ENCODE data around the gene TAF15. TPM values are rescaled to one million over a fixed set of nuclear protein-coding genes. Genes with fewer than 3 reads are reported as not detected.

TAF15 gene
- polyA plus RNA-seq, 1 donor from 2014 or later: 45.8 TPM

DNA sequence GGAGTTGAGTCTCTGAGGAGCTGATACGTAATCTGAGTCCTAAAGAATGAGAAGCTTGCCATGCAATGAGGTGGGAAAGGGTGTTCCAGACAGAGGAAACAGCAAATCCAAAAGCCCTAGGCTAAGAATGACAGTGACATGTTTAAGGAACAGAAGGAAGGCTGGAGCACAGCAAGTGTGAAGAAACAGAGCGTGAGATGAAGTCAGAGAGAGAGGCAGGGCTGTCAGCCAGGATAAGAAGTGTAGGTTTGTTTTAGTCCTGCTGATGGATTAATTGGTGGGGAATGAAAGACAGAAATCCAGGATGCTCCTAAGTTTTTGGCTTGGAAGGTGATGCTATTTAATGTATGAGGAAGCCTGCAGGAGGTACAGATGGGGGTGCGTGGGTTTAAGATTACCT lies 28.3 kb upstream of the TAF15 start:
- no peak overlapping the region for H3K4me3 ChIP-seq (ENCODE audit: low read length)
- TF ChIP-seq TAF1 (IDR thresholded peaks at IDR 0.05; ENCODE audit: low read depth): no peak
- TF ChIP-seq RAD21 (conservative IDR thresholded peaks at IDR 0.05): no peak
- TF ChIP-seq EP300 (conservative IDR thresholded peaks at IDR 0.05; ENCODE audit: poor library complexity, severe bottlenecking): no peak
- TF ChIP-seq, protein P1, sequence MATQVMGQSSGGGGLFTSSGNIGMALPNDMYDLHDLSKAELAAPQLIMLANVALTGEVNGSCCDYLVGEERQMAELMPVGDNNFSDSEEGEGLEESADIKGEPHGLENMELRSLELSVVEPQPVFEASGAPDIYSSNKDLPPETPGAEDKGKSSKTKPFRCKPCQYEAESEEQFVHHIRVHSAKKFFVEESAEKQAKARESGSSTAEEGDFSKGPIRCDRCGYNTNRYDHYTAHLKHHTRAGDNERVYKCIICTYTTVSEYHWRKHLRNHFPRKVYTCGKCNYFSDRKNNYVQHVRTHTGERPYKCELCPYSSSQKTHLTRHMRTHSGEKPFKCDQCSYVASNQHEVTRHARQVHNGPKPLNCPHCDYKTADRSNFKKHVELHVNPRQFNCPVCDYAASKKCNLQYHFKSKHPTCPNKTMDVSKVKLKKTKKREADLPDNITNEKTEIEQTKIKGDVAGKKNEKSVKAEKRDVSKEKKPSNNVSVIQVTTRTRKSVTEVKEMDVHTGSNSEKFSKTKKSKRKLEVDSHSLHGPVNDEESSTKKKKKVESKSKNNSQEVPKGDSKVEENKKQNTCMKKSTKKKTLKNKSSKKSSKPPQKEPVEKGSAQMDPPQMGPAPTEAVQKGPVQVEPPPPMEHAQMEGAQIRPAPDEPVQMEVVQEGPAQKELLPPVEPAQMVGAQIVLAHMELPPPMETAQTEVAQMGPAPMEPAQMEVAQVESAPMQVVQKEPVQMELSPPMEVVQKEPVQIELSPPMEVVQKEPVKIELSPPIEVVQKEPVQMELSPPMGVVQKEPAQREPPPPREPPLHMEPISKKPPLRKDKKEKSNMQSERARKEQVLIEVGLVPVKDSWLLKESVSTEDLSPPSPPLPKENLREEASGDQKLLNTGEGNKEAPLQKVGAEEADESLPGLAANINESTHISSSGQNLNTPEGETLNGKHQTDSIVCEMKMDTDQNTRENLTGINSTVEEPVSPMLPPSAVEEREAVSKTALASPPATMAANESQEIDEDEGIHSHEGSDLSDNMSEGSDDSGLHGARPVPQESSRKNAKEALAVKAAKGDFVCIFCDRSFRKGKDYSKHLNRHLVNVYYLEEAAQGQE (IDR thresholded peaks at IDR 0.05; ENCODE audit: borderline replicate concordance): no peak
- TF ChIP-seq SMC3 (conservative IDR thresholded peaks at IDR 0.05; ENCODE audit: poor library complexity): no peak
- TF ChIP-seq, protein P2, sequence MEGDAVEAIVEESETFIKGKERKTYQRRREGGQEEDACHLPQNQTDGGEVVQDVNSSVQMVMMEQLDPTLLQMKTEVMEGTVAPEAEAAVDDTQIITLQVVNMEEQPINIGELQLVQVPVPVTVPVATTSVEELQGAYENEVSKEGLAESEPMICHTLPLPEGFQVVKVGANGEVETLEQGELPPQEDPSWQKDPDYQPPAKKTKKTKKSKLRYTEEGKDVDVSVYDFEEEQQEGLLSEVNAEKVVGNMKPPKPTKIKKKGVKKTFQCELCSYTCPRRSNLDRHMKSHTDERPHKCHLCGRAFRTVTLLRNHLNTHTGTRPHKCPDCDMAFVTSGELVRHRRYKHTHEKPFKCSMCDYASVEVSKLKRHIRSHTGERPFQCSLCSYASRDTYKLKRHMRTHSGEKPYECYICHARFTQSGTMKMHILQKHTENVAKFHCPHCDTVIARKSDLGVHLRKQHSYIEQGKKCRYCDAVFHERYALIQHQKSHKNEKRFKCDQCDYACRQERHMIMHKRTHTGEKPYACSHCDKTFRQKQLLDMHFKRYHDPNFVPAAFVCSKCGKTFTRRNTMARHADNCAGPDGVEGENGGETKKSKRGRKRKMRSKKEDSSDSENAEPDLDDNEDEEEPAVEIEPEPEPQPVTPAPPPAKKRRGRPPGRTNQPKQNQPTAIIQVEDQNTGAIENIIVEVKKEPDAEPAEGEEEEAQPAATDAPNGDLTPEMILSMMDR (IDR thresholded peaks at IDR 0.05; ENCODE audit: poor library complexity, severe bottlenecking): no peak
- no peak for TF ChIP-seq EZH2 (IDR thresholded peaks at IDR 0.05; ENCODE audit: borderline replicate concordance, insufficient read depth, low read length, poor library complexity, severe bottlenecking)
- TF ChIP-seq MXI1 (conservative IDR thresholded peaks at IDR 0.05; ENCODE audit: poor library complexity, severe bottlenecking): no peak
- no peak for TF ChIP-seq POLR2AphosphoS5 (IDR thresholded peaks at IDR 0.05)
- H3K9me3 ChIP-seq (ENCODE audit: low read length): no peaks in the 10 kb centered on the region

DNA sequence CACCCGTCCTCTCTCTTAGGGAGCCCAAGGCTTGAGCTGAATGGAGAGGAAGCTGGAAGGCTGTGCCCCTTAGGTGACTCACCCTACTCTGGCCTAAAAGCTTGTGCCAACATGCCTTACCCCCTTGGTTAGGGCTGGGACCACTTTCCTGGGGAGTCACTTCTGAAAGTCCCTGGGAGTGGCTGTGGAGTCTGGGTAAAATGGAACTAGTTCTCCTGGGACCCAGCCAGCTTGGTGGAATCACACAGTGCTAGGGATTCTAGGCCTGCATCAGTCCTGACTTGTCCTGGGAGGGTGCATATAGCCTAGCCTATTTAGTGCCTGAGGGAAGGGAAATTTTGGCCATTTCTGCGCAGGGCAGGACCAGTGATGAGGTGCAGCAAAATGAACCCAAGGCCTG lies 24.4 kb upstream of the TAF15 start:
- Histone ChIP-seq H3K9me3 (ENCODE audit: low read length) (no peaks in the 10 kb centered on the region), H3K4me3 (ENCODE audit: low read length) (no peak overlapping the region), H2AFZ (ENCODE audit: low read depth, low read length) (no peak overlapping the region), H3K4me2 (ENCODE audit: low read length) (no peak overlapping the region), H3F3A (ENCODE audit: insufficient read depth, low read length, poor library complexity, severe bottlenecking) (no peaks in the 10 kb centered on the region), H3K9me2 (ENCODE audit: insufficient read depth, low read length) (no peaks in the 10 kb centered on the region), H4K20me1 (ENCODE audit: insufficient read depth) (no peaks in the 10 kb centered on the region), H3K79me2 (replicated peaks; ENCODE audit: insufficient read depth, low read length) (no peaks in the 10 kb centered on the region), H3K36me3 (ENCODE audit: insufficient read depth, low read length) (no peaks in the 10 kb centered on the region), H3K27me3 (ENCODE audit: insufficient read depth, low read depth, low read length) (no peaks in the 10 kb centered on the region), H3K27ac (ENCODE audit: low read length) (no peak overlapping the region), H3K9ac (ENCODE audit: low read length) (no peak overlapping the region)
- TF ChIP-seq SMC3 (conservative IDR thresholded peaks at IDR 0.05; ENCODE audit: poor library complexity): no peak

More for the DNA sequence above, 28.3 kb upstream of the TAF15 start:
- Histone ChIP-seq H3K79me2 (replicated peaks; ENCODE audit: insufficient read depth, low read length) (no peaks in the 10 kb centered on the region), H3K9ac (ENCODE audit: low read length) (no peak overlapping the region), H3K9me2 (ENCODE audit: insufficient read depth, low read length) (no peaks in the 10 kb centered on the region), H3K4me2 (ENCODE audit: low read length) (no peak overlapping the region), H3K36me3 (ENCODE audit: insufficient read depth, low read length) (no peaks in the 10 kb centered on the region), H4K20me1 (ENCODE audit: insufficient read depth) (no peaks in the 10 kb centered on the region), H3K27ac (ENCODE audit: low read length) (no peak overlapping the region), H3F3A (ENCODE audit: insufficient read depth, low read length, poor library complexity, severe bottlenecking) (no peaks in the 10 kb centered on the region), H2AFZ (ENCODE audit: low read depth, low read length) (no peak overlapping the region), H3K27me3 (ENCODE audit: insufficient read depth, low read depth, low read length) (no peaks in the 10 kb centered on the region)

DNA sequence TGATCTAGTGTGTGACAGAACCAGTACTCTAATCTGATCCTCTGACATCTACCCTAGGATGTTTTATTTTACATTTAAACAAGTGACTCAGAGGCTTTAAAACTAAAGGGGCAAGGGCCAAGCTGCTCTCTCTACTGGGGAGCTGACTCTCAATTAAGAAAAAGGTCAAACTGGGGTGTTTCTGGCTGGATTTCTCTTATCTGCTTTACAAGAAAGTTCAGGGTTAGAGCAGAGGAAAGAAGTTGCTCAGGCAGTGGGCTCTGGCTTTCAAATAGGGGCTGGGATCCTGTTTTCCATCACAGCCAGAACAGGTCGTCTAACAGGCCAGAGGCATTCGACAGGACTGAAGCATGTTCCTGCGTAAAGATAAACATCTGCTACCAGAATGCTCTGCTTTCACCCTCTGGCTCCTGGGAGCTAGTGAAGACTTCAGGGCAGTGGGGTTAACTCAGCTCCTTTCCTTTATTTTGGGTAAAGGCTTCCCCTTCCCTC lies 22.3 kb upstream of the TAF15 start:
- H3K4me3 ChIP-seq (ENCODE audit: low read length): no peak overlapping the region
- H4K20me1 ChIP-seq (ENCODE audit: insufficient read depth): no peaks in the 10 kb centered on the region
- H3F3A ChIP-seq (ENCODE audit: insufficient read depth, low read length, poor library complexity, severe bottlenecking): no peaks in the 10 kb centered on the region
- no peak overlapping the region for H3K27ac ChIP-seq (ENCODE audit: low read length)
- no peaks in the 10 kb centered on the region for H3K36me3 ChIP-seq (ENCODE audit: insufficient read depth, low read length)
- H2AFZ ChIP-seq (ENCODE audit: low read depth, low read length): no peak overlapping the region
- H3K79me2 ChIP-seq (replicated peaks; ENCODE audit: insufficient read depth, low read length): no peaks in the 10 kb centered on the region
- no peak overlapping the region for H3K4me2 ChIP-seq (ENCODE audit: low read length)
- TF ChIP-seq MXI1 (conservative IDR thresholded peaks at IDR 0.05; ENCODE audit: poor library complexity, severe bottlenecking) (no peak), EP300 (conservative IDR thresholded peaks at IDR 0.05; ENCODE audit: poor library complexity, severe bottlenecking) (no peak), RAD21 (conservative IDR thresholded peaks at IDR 0.05) (no peak), EZH2 (IDR thresholded peaks at IDR 0.05; ENCODE audit: borderline replicate concordance, insufficient read depth, low read length, poor library complexity, severe bottlenecking) (no peak), POLR2AphosphoS5 (IDR thresholded peaks at IDR 0.05) (no peak), TAF1 (IDR thresholded peaks at IDR 0.05; ENCODE audit: low read depth) (no peak), SMC3 (conservative IDR thresholded peaks at IDR 0.05; ENCODE audit: poor library complexity) (no peak)
- TF ChIP-seq, protein P2 (IDR thresholded peaks at IDR 0.05; ENCODE audit: poor library complexity, severe bottlenecking): no peak
- TF ChIP-seq, protein P1 (IDR thresholded peaks at IDR 0.05; ENCODE audit: borderline replicate concordance): no peak
- H3K27me3 ChIP-seq (ENCODE audit: insufficient read depth, low read depth, low read length): peaks cover 1% of the 10 kb centered on the region
- H3K9ac ChIP-seq (ENCODE audit: low read length): no peak overlapping the region
- no peaks in the 10 kb centered on the region for H3K9me2 ChIP-seq (ENCODE audit: insufficient read depth, low read length)
- H3K9me3 ChIP-seq (ENCODE audit: low read length): no peaks in the 10 kb centered on the region
